GM21367 (cell line): Measurements from ENCODE around the gene TPRG1.

Source experiments
- ATAC-seq: cut with Tn5 transposase; IDR thresholded peaks from one replicate; pipeline ENCODE4 v1.9.1; 2021; ENCODE audit not compliant: unreplicated experiment

TPRG1 gene

GRCh38 chr3:189349772-189350171 lies 178.0 kb downstream of the TPRG1 start:
- no peak for ATAC-seq

- ATAC-seq, result no peak
Measured at GRCh38 chr3:189353318-189353965, 181.7 kb downstream of the TPRG1 start.

GRCh38 chr3:189353988-189354889 lies 182.5 kb downstream of the TPRG1 start:
- no peak for ATAC-seq

GRCh38 chr3:189355115-189355480 lies 183.3 kb downstream of the TPRG1 start:
- ATAC-seq, result no peak

GRCh38 chr3:189355481-189356201 lies 183.9 kb downstream of the TPRG1 start:
- no peak for ATAC-seq

GRCh38 chr3:189360291-189360690 lies 188.5 kb downstream of the TPRG1 start:
- no peak for ATAC-seq

- ATAC-seq, result no peak
Measured at GRCh38 chr3:189361103-189361835, 189.5 kb downstream of the TPRG1 start.

- ATAC-seq, result no peak
Measured at GRCh38 chr3:189363590-189364255, 192.0 kb downstream of the TPRG1 start.

- no peak for ATAC-seq
Measured at GRCh38 chr3:189365609-189366564, 194.1 kb downstream of the TPRG1 start.

GRCh38 chr3:189368384-189368783 lies 196.6 kb downstream of the TPRG1 start:
- no peak for ATAC-seq

- ATAC-seq, result no peak
Measured at GRCh38 chr3:189369636-189370035, 197.9 kb downstream of the TPRG1 start.

GRCh38 chr3:189372243-189372642 lies 200.5 kb downstream of the TPRG1 start:
- ATAC-seq, result no peak
